ENCODE results near the gene ANKRD6. TPM values are rescaled to one million over a fixed set of nuclear protein-coding genes. Genes with fewer than 3 reads are reported as not detected.
A peak's percentile ranks its signal among the peaks of the same experiment; 100 is the strongest.

Gene ANKRD6
- total and polyA plus RNA-seq, 7 experiments from 2014 or later: 0.71 to 6.6 (median 3.3) TPM

DNA sequence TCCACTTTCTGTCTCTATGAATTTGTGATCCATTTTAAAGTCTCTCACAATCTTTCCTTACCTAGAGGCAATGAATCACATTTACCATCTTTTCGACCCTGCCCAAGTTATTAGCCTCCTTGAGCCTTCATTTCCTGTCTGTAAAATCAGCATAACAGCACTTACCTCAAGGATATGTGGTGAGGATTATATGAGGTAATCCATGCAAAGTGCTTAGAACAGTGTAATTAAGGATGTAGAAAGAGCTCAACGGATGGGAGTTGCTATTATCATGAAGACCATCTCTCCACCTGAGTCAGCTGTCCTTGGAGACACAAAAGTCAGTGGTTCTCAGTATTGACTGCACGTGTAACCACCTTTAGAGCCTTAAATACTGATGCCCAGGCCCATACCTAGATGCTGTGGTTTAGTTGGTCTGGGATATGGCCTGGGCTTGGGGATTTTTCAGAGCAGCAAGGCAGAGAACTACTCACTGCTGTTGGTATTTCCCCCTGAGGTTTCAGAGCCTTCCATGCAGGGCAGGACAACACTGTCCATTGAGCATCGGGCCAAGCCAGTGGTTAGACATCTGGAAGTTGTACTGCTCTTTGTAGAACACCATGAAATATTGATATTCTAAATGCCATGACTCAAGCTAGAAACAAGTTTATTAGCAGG lies 149.8 kb downstream of the ANKRD6 start:
- peaks cover 0 to 4% (median 0%) of the 10 kb centered on the region in 7 donors for H3K4me1 Mint-ChIP-seq
- H3K27ac Mint-ChIP-seq: no peak overlapping the region
- ChIA-PET POLR2A (interaction anchor here (0.5 kb wide), 1 partner anchor 137 kb away, joined by 3 read pairs; no protein-coding TSS in a partner anchor), CTCF (no interaction called here)
- no peak overlapping the region for H3K4me3 Mint-ChIP-seq
- Histone ChIP-seq H3K36me3 (ENCODE audit: control insufficient read depth in 2 of 3, insufficient read depth in 3 of 3, low read length in 3 of 3) (no peaks in the 10 kb centered on the region), H3K4me1 (ENCODE audit: control insufficient read depth in 2 of 2, insufficient read depth in 2 of 2, low read length in 2 of 2) (no peaks in the 10 kb centered on the region), H3K4me3 (ENCODE audit: low read length) (no peak overlapping the region), H3K27me3 (ENCODE audit: control insufficient read depth in 2 of 2, insufficient read depth in 2 of 2, low read length in 2 of 2) (no peaks in the 10 kb centered on the region), H3K27ac (ENCODE audit: low read depth, low read length) (no peak overlapping the region), H3K9me3 (ENCODE audit: control insufficient read depth in 2 of 3, low read length in 3 of 3) (no peaks in the 10 kb centered on the region)
- ATAC-seq (no peak), DNase-seq (no peak)
- no peaks in the 10 kb centered on the region for H3K9me3 Mint-ChIP-seq
- H3K27me3 Mint-ChIP-seq: peaks cover 0 to 19% (median 0%) of the 10 kb centered on the region in 5 donors
- intact Hi-C loops (cut with micrococcal nuclease): no loop called here
- peaks cover 0 to 6% (median 2%) of the 10 kb centered on the region in 5 donors for H3K36me3 Mint-ChIP-seq

GRCh38 chr6:89583559-89583958 lies 150.6 kb downstream of the ANKRD6 start:
- Histone ChIP-seq H3K9me3 (ENCODE audit: control insufficient read depth in 2 of 3, low read length in 3 of 3) (no peaks in the 10 kb centered on the region), H3K27me3 (ENCODE audit: control insufficient read depth in 2 of 2, insufficient read depth in 2 of 2, low read length in 2 of 2) (no peaks in the 10 kb centered on the region), H3K36me3 (ENCODE audit: control insufficient read depth in 2 of 3, insufficient read depth in 3 of 3, low read length in 3 of 3) (no peaks in the 10 kb centered on the region), H3K27ac (ENCODE audit: low read depth, low read length) (no peak overlapping the region), H3K4me3 (ENCODE audit: low read length) (no peak overlapping the region), H3K4me1 (ENCODE audit: control insufficient read depth in 2 of 2, insufficient read depth in 2 of 2, low read length in 2 of 2) (no peaks in the 10 kb centered on the region)
- H3K27ac Mint-ChIP-seq: no peak overlapping the region
- ATAC-seq (no peak), DNase-seq (no peak)
- intact Hi-C loops (cut with micrococcal nuclease): no loop called here
- peaks cover 0 to 20% (median 0%) of the 10 kb centered on the region in 5 donors for H3K27me3 Mint-ChIP-seq
- H3K4me1 Mint-ChIP-seq: peaks cover 0 to 4% (median 0%) of the 10 kb centered on the region in 7 donors
- ChIA-PET POLR2A (no interaction called here), CTCF (no interaction called here)
- H3K36me3 Mint-ChIP-seq: peaks cover 0 to 6% (median 2%) of the 10 kb centered on the region in 5 donors
- H3K9me3 Mint-ChIP-seq: no peaks in the 10 kb centered on the region
- no peak overlapping the region for H3K4me3 Mint-ChIP-seq

DNA sequence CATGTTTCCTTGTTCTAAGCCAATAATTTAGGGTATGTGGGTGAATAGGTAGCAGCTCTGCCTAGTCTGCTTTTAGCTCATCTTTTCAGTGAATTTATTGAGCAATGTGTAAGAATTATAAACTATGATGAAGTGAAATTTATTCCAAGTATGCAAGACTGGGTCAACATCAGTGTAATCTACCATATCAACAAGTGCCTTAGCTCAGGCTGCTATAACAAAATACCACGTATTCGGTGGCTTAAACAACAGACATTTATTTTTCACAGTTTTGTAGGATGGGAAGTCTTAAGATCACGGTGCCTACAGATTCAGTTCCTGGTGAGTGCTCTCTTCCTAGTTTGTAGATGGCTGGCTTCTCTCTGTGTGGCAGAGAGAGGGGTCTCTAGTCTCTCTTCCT lies 151.6 kb downstream of the ANKRD6 start:
- no peak for DNase-seq
- no peaks in the 10 kb centered on the region for H3K9me3 Mint-ChIP-seq
- no peak overlapping the region for H3K4me3 Mint-ChIP-seq
- Histone ChIP-seq H3K4me1 (ENCODE audit: control insufficient read depth in 2 of 2, insufficient read depth in 2 of 2, low read length in 2 of 2) (no peaks in the 10 kb centered on the region), H3K27ac (ENCODE audit: low read depth, low read length) (no peak overlapping the region), H3K4me3 (ENCODE audit: low read length) (no peak overlapping the region), H3K36me3 (ENCODE audit: control insufficient read depth in 2 of 3, insufficient read depth in 3 of 3, low read length in 3 of 3) (no peaks in the 10 kb centered on the region), H3K9me3 (ENCODE audit: control insufficient read depth in 2 of 3, low read length in 3 of 3) (no peaks in the 10 kb centered on the region), H3K27me3 (ENCODE audit: control insufficient read depth in 2 of 2, insufficient read depth in 2 of 2, low read length in 2 of 2) (no peaks in the 10 kb centered on the region)
- peaks cover 0 to 4% (median 0%) of the 10 kb centered on the region in 7 donors for H3K4me1 Mint-ChIP-seq
- CTCF ChIA-PET: no interaction called here
- H3K36me3 Mint-ChIP-seq: peaks cover 0 to 6% (median 2%) of the 10 kb centered on the region in 5 donors
- POLR2A ChIA-PET: interaction anchor here (0.7 kb wide), 1 partner anchor 123 kb away, joined by 3 read pairs; no protein-coding TSS in a partner anchor
- H3K27me3 Mint-ChIP-seq: peaks cover 0 to 17% (median 0%) of the 10 kb centered on the region in 5 donors
- no peak for ATAC-seq
- no peak overlapping the region for H3K27ac Mint-ChIP-seq
- intact Hi-C loops (cut with micrococcal nuclease): no loop called here

DNA sequence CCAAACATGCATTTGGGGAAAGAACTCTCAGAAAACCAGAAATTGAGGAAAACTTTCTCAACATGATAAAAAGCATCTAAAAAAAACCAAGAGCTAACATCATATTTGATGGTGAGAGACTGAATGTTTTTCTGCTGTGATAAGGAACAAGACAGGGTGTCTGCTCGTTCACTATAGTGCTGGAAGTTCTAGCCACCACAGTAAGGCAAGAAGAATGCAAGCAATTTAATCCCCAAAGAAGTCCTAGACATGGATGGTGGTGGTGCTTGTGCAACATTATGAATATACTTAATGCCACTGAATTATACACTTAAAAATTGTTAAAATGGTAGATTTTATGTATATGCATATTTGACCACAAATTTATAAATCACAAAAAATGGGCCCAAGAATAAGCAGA lies 152.2 kb downstream of the ANKRD6 start:
- CTCF ChIA-PET: no interaction called here
- no peaks in the 10 kb centered on the region for H3K4me1 ChIP-seq (ENCODE audit: control insufficient read depth in 2 of 2, insufficient read depth in 2 of 2, low read length in 2 of 2)
- DNase-seq (no peak), ATAC-seq (no peak)
- POLR2A ChIA-PET: interaction anchor here (0.7 kb wide), 1 partner anchor 124 kb away, joined by 3 read pairs; no protein-coding TSS in a partner anchor
- no peaks in the 10 kb centered on the region for H3K36me3 ChIP-seq (ENCODE audit: control insufficient read depth in 2 of 3, insufficient read depth in 3 of 3, low read length in 3 of 3)
- Mint-ChIP-seq H3K4me3 (no peak overlapping the region), H3K9me3 (no peaks in the 10 kb centered on the region), H3K27ac (no peak overlapping the region), H3K36me3 (peaks cover 0 to 6% (median 0%) of the 10 kb centered on the region in 5 donors), H3K4me1 (peaks cover 0 to 4% (median 0%) of the 10 kb centered on the region in 7 donors), H3K27me3 (peaks cover 0 to 14% (median 0%) of the 10 kb centered on the region in 5 donors)
- H3K27ac ChIP-seq (ENCODE audit: low read depth, low read length): no peak overlapping the region
- no peaks in the 10 kb centered on the region for H3K9me3 ChIP-seq (ENCODE audit: control insufficient read depth in 2 of 3, low read length in 3 of 3)
- no peak overlapping the region for H3K4me3 ChIP-seq (ENCODE audit: low read length)
- H3K27me3 ChIP-seq (ENCODE audit: control insufficient read depth in 2 of 2, insufficient read depth in 2 of 2, low read length in 2 of 2): no peaks in the 10 kb centered on the region
- intact Hi-C loops (cut with micrococcal nuclease): no loop called here

DNA sequence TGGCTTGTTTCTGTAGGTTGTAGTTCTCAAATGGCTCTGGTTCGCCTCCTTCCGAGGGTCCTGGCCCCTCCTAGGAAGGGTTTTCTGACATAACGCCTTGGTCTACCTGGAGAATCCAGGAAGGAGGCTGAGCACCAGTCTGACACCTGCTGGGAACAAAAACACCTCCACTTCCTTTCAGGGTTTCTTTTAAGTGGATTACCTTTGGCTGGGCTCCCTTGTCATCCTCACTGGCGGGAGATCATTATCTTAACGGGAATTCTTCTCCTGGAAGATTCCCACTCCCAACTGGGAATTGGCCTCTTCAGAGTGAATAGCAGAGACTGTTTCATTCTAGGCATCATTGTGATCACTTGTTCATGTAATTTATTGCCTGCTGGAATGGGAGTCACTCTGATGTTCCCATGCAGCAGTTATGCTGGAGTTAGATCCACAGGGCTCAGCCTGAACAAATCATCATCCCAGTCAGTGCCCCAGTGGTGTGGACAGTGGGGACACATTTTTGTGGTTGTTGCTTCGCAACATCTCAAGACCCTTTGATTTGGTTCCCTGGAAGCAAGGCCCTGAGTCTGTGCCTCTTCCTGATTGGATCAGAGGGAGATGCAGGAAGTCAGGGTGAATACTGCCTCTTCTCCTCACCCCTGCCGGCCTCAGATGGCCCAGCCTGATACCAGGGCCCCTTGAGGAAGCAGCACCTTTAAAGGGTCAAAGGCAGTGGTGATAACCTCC lies 156.5 kb downstream of the ANKRD6 start:
- no peaks in the 10 kb centered on the region for H3K36me3 ChIP-seq (ENCODE audit: control insufficient read depth in 2 of 3, insufficient read depth in 3 of 3, low read length in 3 of 3)
- no peaks in the 10 kb centered on the region for H3K9me3 ChIP-seq (ENCODE audit: control insufficient read depth in 2 of 3, low read length in 3 of 3)
- Mint-ChIP-seq H3K27ac (no peak overlapping the region), H3K27me3 (peaks cover 0 to 6% (median 0%) of the 10 kb centered on the region in 5 donors), H3K4me1 (peaks cover 0 to 5% (median 0%) of the 10 kb centered on the region in 7 donors), H3K36me3 (peaks cover 0 to 11% (median 0%) of the 10 kb centered on the region in 5 donors), H3K9me3 (no peaks in the 10 kb centered on the region), H3K4me3 (no peak overlapping the region)
- DNase-seq: no peak
- H3K4me3 ChIP-seq (ENCODE audit: low read length): no peak overlapping the region
- intact Hi-C loops (cut with micrococcal nuclease): no loop called here
- POLR2A ChIA-PET: no interaction called here
- H3K27me3 ChIP-seq (ENCODE audit: control insufficient read depth in 2 of 2, insufficient read depth in 2 of 2, low read length in 2 of 2): no peaks in the 10 kb centered on the region
- CTCF ChIA-PET: no interaction called here
- no peaks in the 10 kb centered on the region for H3K4me1 ChIP-seq (ENCODE audit: control insufficient read depth in 2 of 2, insufficient read depth in 2 of 2, low read length in 2 of 2)
- H3K27ac ChIP-seq (ENCODE audit: low read depth, low read length): no peak overlapping the region
- no peak for ATAC-seq

GRCh38 chr6:89590133-89590532 lies 157.2 kb downstream of the ANKRD6 start:
- Mint-ChIP-seq H3K9me3 (no peaks in the 10 kb centered on the region), H3K4me3 (peak overlapping the region in 1 of 10 donors; percentile 9), H3K36me3 (peaks cover 0 to 12% (median 0%) of the 10 kb centered on the region in 5 donors), H3K27ac (no peak overlapping the region), H3K4me1 (peaks cover 0 to 5% (median 2%) of the 10 kb centered on the region in 7 donors), H3K27me3 (peaks cover 0 to 6% (median 0%) of the 10 kb centered on the region in 5 donors)
- intact Hi-C loops (cut with micrococcal nuclease): no loop called here
- CTCF ChIA-PET: no interaction called here
- no peak for ATAC-seq
- Histone ChIP-seq H3K4me3 (ENCODE audit: low read length) (no peak overlapping the region), H3K36me3 (ENCODE audit: control insufficient read depth in 2 of 3, insufficient read depth in 3 of 3, low read length in 3 of 3) (no peaks in the 10 kb centered on the region), H3K4me1 (ENCODE audit: control insufficient read depth in 2 of 2, insufficient read depth in 2 of 2, low read length in 2 of 2) (no peaks in the 10 kb centered on the region), H3K9me3 (ENCODE audit: control insufficient read depth in 2 of 3, low read length in 3 of 3) (no peaks in the 10 kb centered on the region), H3K27ac (ENCODE audit: low read depth, low read length) (no peak overlapping the region), H3K27me3 (ENCODE audit: control insufficient read depth in 2 of 2, insufficient read depth in 2 of 2, low read length in 2 of 2) (no peaks in the 10 kb centered on the region)
- POLR2A ChIA-PET: no interaction called here
- no peak for DNase-seq

Data from naive thymus-derived CD4-positive, alpha-beta T cell (primary cell).